Measurements from ENCODE around the gene MYH14.

DNA sequence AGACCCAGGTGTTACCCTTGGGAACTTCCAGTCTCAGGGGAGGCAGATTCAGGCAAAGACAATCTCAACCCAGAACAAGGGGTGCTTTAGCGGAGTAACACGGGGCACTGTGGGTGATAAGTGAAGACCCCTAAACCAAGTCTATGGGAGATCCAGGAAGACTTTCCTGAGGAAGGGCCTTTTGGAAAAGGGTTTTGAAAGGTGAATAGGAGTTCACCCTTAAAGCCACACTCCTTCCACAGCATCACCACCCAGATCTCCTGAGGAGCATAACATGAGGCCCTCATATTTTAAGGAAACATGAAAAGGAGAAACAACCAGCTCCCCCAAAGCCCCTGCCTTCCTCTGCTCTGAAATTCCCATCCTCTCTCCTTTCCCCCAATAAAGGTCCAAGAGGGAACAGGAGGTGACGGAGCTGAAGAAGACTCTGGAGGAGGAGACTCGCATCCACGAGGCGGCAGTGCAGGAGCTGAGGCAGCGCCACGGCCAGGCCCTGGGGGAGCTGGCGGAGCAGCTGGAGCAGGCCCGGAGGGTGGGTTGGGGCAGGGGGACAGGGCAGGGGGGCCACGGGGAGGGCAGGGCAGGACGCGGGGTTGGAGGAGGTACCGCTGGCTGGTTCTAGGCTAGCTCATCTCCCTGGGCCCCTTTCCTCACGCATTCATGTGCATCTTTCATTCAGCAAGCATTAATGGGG, 73.1 kb downstream of the MYH14 start:
- TF ChIP-seq ZNF75D (CRISPR knock-in tag; IDR thresholded peaks at IDR 0.05; ENCODE audit: borderline replicate concordance) (no peak), ZNF607 (CRISPR knock-in tag; IDR thresholded peaks at IDR 0.05; ENCODE audit: borderline replicate concordance) (no peak), KLF15 (CRISPR knock-in tag; IDR thresholded peaks at IDR 0.05; ENCODE audit: borderline replicate concordance) (no peak), EP300 (IDR thresholded peaks at IDR 0.05; ENCODE audit: low read depth in 2 of 2, low read length in 2 of 2) (no peak), EP300 (CRISPR knock-in tag; IDR thresholded peaks at IDR 0.05; ENCODE audit: borderline replicate concordance) (no peak), CREBL2 (CRISPR knock-in tag; IDR thresholded peaks at IDR 0.05; ENCODE audit: borderline replicate concordance) (no peak), SMARCC2 (IDR thresholded peaks at IDR 0.05) (no peak), MXD4 (CRISPR knock-in tag; IDR thresholded peaks at IDR 0.05) (no peak), FIP1L1 (IDR thresholded peaks at IDR 0.05; ENCODE audit: borderline replicate concordance, insufficient read depth, low read depth, low read length) (no peak), NFYB (CRISPR knock-in tag; IDR thresholded peaks at IDR 0.05) (no peak), ZNF256 (CRISPR knock-in tag; conservative IDR thresholded peaks at IDR 0.05) (no peak), CTCF (CRISPR knock-in tag; IDR thresholded peaks at IDR 0.05) (peak; percentile 39; the same call in 1 of the 2 replicates), THAP8 (CRISPR knock-in tag; IDR thresholded peaks at IDR 0.05; ENCODE audit: borderline replicate concordance) (no peak), ZNF784 (CRISPR knock-in tag; IDR thresholded peaks at IDR 0.05; ENCODE audit: borderline replicate concordance) (no peak), RXRA (CRISPR knock-in tag; IDR thresholded peaks at IDR 0.05) (no peak; the same call in 1 of the 2 replicates)
